IMR-90 (cell line): Measurements from ENCODE around the gene BRWD1. TPM values are rescaled to one million over a fixed set of nuclear protein-coding genes. Genes with fewer than 3 reads are reported as not detected.
A peak's percentile ranks its signal among the peaks of the same experiment; 100 is the strongest.

Experiments
- ATAC-seq: fragments of 200-7000 bp; cut with Tn5 transposase; 2 replicates; pipeline ENCODE4 v1.9.1; 2020; ENCODE audit warnings: low read depth, mild to moderate bottlenecking, moderate library complexity
- BruUV-seq: library from RNA; stranded (reverse); fragments of 400-500 nt; replicated peaks from 2 replicates; lab custom pipeline; 2021; lab: Mats Ljungman, UMichigan
- CTCF ChIA-PET: fragments of 300-600 bp; formaldehyde crosslinking; extraction: SDS; loops from one replicate; lab custom pipeline; 2021; ENCODE audit warnings: antibody characterized with exemption; lab: Yijun Ruan, JAX
- POLR2A ChIA-PET: fragments of 300-600 bp; sonication (Branson Sonifier 250); formaldehyde crosslinking; loops from one replicate; lab custom pipeline; 2022; ENCODE audit warnings: antibody characterized with exemption; ENCODE audit not compliant: unreplicated experiment; lab: Charles Lee
- DNase-seq: peaks from one replicate; pipeline ENCODE4 v3.0.0; 2013
- H2AFZ ChIP-seq: replicated peaks from 2 replicates; pipeline ENCODE3; 2013; ENCODE audit warnings: low read length, mild to moderate bottlenecking; ENCODE audit not compliant: poor library complexity
- H2AK5ac ChIP-seq: 2 replicates; pipeline ENCODE4 v1.6.1; 2013; ENCODE audit warnings: low read depth, low read length, inconsistent platforms
- H2AK9ac ChIP-seq: replicated peaks from 2 replicates; pipeline ENCODE3; 2013; ENCODE audit warnings: mild to moderate bottlenecking, low read depth, low read length, moderate library complexity; ENCODE audit not compliant: poor library complexity
- H2BK120ac ChIP-seq: 2 replicates; pipeline ENCODE4 v1.6.1; 2013; ENCODE audit warnings: low read depth, low read length, inconsistent platforms
- H2BK15ac ChIP-seq: 3 replicates; pipeline ENCODE4 v1.6.1; 2013; ENCODE audit warnings: low read depth, low read length, inconsistent platforms
- H2BK20ac ChIP-seq: 2 replicates; pipeline ENCODE4 v1.6.1; 2013; ENCODE audit warnings: low read depth, mild to moderate bottlenecking, inconsistent platforms, low read length, moderate library complexity
- H2BK5ac ChIP-seq: 2 replicates; pipeline ENCODE4 v1.6.1; 2013; ENCODE audit warnings: mild to moderate bottlenecking, low read depth, low read length, inconsistent platforms; ENCODE audit not compliant: poor library complexity, severe bottlenecking
- H3K14ac ChIP-seq: replicated peaks from 2 replicates; pipeline ENCODE4 v1.6.1; 2013; ENCODE audit warnings: low read depth, low read length, inconsistent platforms
- H3K18ac ChIP-seq: 2 replicates; pipeline ENCODE4 v1.6.1; 2013; ENCODE audit warnings: low read depth, low read length, control low read depth
- H3K23ac ChIP-seq: 2 replicates; pipeline ENCODE4 v1.6.1; 2013; ENCODE audit warnings: low read depth, low read length, inconsistent platforms
- H3K27ac ChIP-seq: 2 replicates; pipeline ENCODE4 v1.5.1; 2013; ENCODE audit warnings: mild to moderate bottlenecking, control low read depth, low read length; ENCODE audit not compliant: insufficient read depth
- H3K27me3 ChIP-seq: 2 replicates; pipeline ENCODE4 v1.6.1; 2013; ENCODE audit warnings: low read length; ENCODE audit not compliant: control insufficient read depth, insufficient read depth
- H3K36me3 ChIP-seq: 2 replicates; pipeline ENCODE4 v1.6.1; 2013; ENCODE audit warnings: low read length, mixed read lengths; ENCODE audit not compliant: control insufficient read depth, insufficient read depth
- H3K4ac ChIP-seq: 2 replicates; pipeline ENCODE4 v1.6.1; 2013; ENCODE audit warnings: low read depth, low read length, inconsistent platforms
- H3K4me1 ChIP-seq: 2 replicates; pipeline ENCODE4 v1.6.1; 2013; ENCODE audit warnings: low read length, mixed read lengths; ENCODE audit not compliant: control insufficient read depth, insufficient read depth
- H3K4me2 ChIP-seq: 2 replicates; pipeline ENCODE4 v1.6.1; 2013; ENCODE audit warnings: low read depth, mild to moderate bottlenecking, control low read depth, low read length, moderate library complexity
- H3K4me3 ChIP-seq: 2 replicates; pipeline ENCODE4 v1.5.1; 2013; ENCODE audit warnings: low read depth, mild to moderate bottlenecking, control low read depth, low read length, moderate library complexity; ENCODE audit not compliant: insufficient read depth
- H3K56ac ChIP-seq: 2 replicates; pipeline ENCODE4 v1.6.1; 2013; ENCODE audit warnings: low read length, inconsistent platforms; ENCODE audit not compliant: insufficient read depth; ENCODE audit errors: extremely low read depth
- H3K79me1 ChIP-seq, 2 experiments: 2 replicates each; pipeline ENCODE4 v1.6.1; 2013; ENCODE audit warnings: low read length in 2 of 2, inconsistent platforms in 1 of 2, low read depth in 1 of 2
- H3K9ac ChIP-seq: 2 replicates; pipeline ENCODE4 v1.6.1; 2013; ENCODE audit warnings: low read depth, low read length, control low read depth
- H3K9me1 ChIP-seq: 2 replicates; pipeline ENCODE4 v1.6.1; 2013; ENCODE audit warnings: low read length, inconsistent platforms; ENCODE audit not compliant: insufficient read depth
- H3K9me3 ChIP-seq: 2 replicates; pipeline ENCODE4 v1.6.1; 2013; ENCODE audit warnings: low read length; ENCODE audit not compliant: control insufficient read depth, insufficient read depth
- H4K20me1 ChIP-seq: 2 replicates; pipeline ENCODE4 v1.6.1; 2013; ENCODE audit warnings: low read length, inconsistent platforms; ENCODE audit not compliant: insufficient read depth
- H4K5ac ChIP-seq: 2 replicates; pipeline ENCODE4 v1.6.1; 2013; ENCODE audit warnings: mild to moderate bottlenecking, low read depth, low read length, control low read depth
- H4K8ac ChIP-seq, 2 experiments: 2 replicates each; pipeline ENCODE4 v1.6.1; 2013; ENCODE audit warnings: low read depth in 2 of 2, low read length in 2 of 2, control low read depth in 1 of 2, inconsistent platforms in 1 of 2
- H4K91ac ChIP-seq: 2 replicates; pipeline ENCODE4 v1.6.1; 2013; ENCODE audit warnings: low read depth, low read length, inconsistent platforms; ENCODE audit not compliant: insufficient read depth
- BHLHE40 ChIP-seq: fragments of 150-350 bp; IDR thresholded peaks from 2 replicates; pipeline ENCODE4 v1.6.1; 2016; ENCODE audit warnings: mild to moderate bottlenecking, low read depth, low read length
- CHD1 ChIP-seq: IDR thresholded peaks from 2 replicates; pipeline ENCODE4 v1.6.1; 2012; ENCODE audit warnings: low read depth, low read length, improper control_type of control experiment
- CTCF ChIP-seq: conservative IDR thresholded peaks from 2 replicates; pipeline ENCODE4 v1.5.1; 2012; ENCODE audit warnings: mild to moderate bottlenecking, low read depth, low read length, improper control_type of control experiment
- ELK1 ChIP-seq: fragments of 150-350 bp; IDR thresholded peaks from 2 replicates; pipeline ENCODE4 v1.6.1; 2016; ENCODE audit warnings: low read depth, mild to moderate bottlenecking, low read length, moderate library complexity, borderline replicate concordance
- FOS ChIP-seq: fragments of 150-350 bp; IDR thresholded peaks from 2 replicates; pipeline ENCODE4 v1.6.1; 2016; ENCODE audit warnings: low read depth, low read length
- MAFK ChIP-seq: IDR thresholded peaks from 2 replicates; pipeline ENCODE4 v1.6.1; 2012; ENCODE audit warnings: low read depth, low read length, improper control_type of control experiment
- MAZ ChIP-seq: IDR thresholded peaks from 2 replicates; pipeline ENCODE4 v1.6.1; 2012; ENCODE audit warnings: low read depth, mild to moderate bottlenecking, low read length, improper control_type of control experiment, moderate library complexity, borderline replicate concordance
- POLR2A ChIP-seq: IDR thresholded peaks from 2 replicates; pipeline ENCODE4 v1.6.1; 2012; ENCODE audit warnings: mild to moderate bottlenecking, low read depth, low read length
- RAD21 ChIP-seq: IDR thresholded peaks from 2 replicates; pipeline ENCODE4 v1.6.1; 2012; ENCODE audit warnings: low read length, improper control_type of control experiment
- RFX5 ChIP-seq: IDR thresholded peaks from 2 replicates; pipeline ENCODE4 v1.8.0; 2012; ENCODE audit warnings: low read depth, mild to moderate bottlenecking, low read length, moderate library complexity
- SMC3 ChIP-seq: fragments of 150-350 bp; IDR thresholded peaks from 2 replicates; pipeline ENCODE4 v1.6.1; 2016; ENCODE audit warnings: low read depth, mild to moderate bottlenecking, antibody characterized with exemption, low read length, moderate library complexity
- dilution Hi-C: fragments of 300-500 bp; cut with HindIII; formaldehyde crosslinking; loops from one replicate; pipeline ENCODE4 v1.14.3; 2018; ENCODE audit warnings: low sequenced_read_pairs; ENCODE audit not compliant: unreplicated experiment
- in situ Hi-C: fragments of 300-500 bp; cut with MboI; formaldehyde crosslinking; loops from 3 replicates; pipeline ENCODE4 v1.14.3; 2019; ENCODE audit warnings: low sequenced_read_pairs, inconsistent platforms, mixed read lengths
- intact Hi-C: fragments of 100-400 bp; cut with micrococcal nuclease; formaldehyde crosslinking; loops from 2 replicates; pipeline ENCODE4 v1.10.0; 2022
- polyA plus RNA-seq, 3 experiments: library from polyadenylated mRNA; depleted of rRNA; stranded (reverse); fragments of >200 nt; gene quantifications; 2 replicates each; pipeline ENCODE4 v1.2.3, GENCODE V29; 2012; ENCODE audit warnings: low replicate concordance in 1 of 3
- total RNA-seq: library from RNA; depleted of rRNA; stranded (reverse); fragments of >200 nt; gene quantifications from 2 replicates; pipeline ENCODE4 v1.2.3, GENCODE V29; 2012

Gene BRWD1
- total and polyA plus RNA-seq, 2 of the 4 experiments (the other 2 are of a cell fraction): 6.7 to 28.7 TPM

- intact Hi-C loops (loop anchor here (10.0 kb wide), 1 partner anchor 65 kb away; no protein-coding TSS in a partner anchor), dilution Hi-C loops (no loop called here), in situ Hi-C loops (no loop called here)
- Histone ChIP-seq H3K18ac (no peak overlapping the region), H3K79me1 (peaks cover 0 to 3% of the 10 kb centered on the region in 2 experiments; a peak in 1 of 4 replicates), H2BK5ac (peak overlapping the region; percentile 32), H2BK15ac (no peak overlapping the region), H3K4me1 (peaks cover 4% of the 10 kb centered on the region; the same call in 1 of the 2 replicates), H2AK5ac (no peak overlapping the region), H4K20me1 (peaks cover 7% of the 10 kb centered on the region; the same call in 1 of the 2 replicates), H4K91ac (no peak overlapping the region), H3K4me2 (peak overlapping the region; percentile 7; the same call in 1 of the 2 replicates), H2AFZ (no peak overlapping the region), H3K14ac (peak overlapping the region; percentile 88), H4K8ac (0 out of 4 replicates have a peak overlapping the region, but pooled peaks of 1 of the 2 experiments have one; percentile 35), H2AK9ac (no peak overlapping the region), H3K36me3 (peaks cover 1% of the 10 kb centered on the region; the same call in 1 of the 2 replicates), H3K23ac (peak overlapping the region; percentile 83), H3K56ac (no peak overlapping the region), H3K9me3 (no peaks in the 10 kb centered on the region), H3K9ac (no peak overlapping the region), H3K27ac (no peak overlapping the region), H2BK20ac (no peak overlapping the region), H3K4me3 (no peak overlapping the region), H3K9me1 (peaks cover 4% of the 10 kb centered on the region), H4K5ac (no peak overlapping the region), H3K4ac (no peak overlapping the region; the same call in 1 of the 2 replicates), H2BK120ac (no peak overlapping the region), H3K27me3 (no peaks in the 10 kb centered on the region)
- ChIA-PET CTCF (interaction anchor here (0.6 to 1.2 kb wide), 2 partner anchors 12 to 403 kb away, joined by 3 read pairs; no protein-coding TSS in a partner anchor), POLR2A (interaction anchor here (0.6 kb wide), 1 partner anchor 767 kb away, joined by 3 read pairs; no protein-coding TSS in a partner anchor)
- peak; percentile 64 for DNase-seq
- TF ChIP-seq CTCF: no peak
- TF ChIP-seq MAFK: no peak
- no peak for TF ChIP-seq BHLHE40
- no peak for TF ChIP-seq RAD21
- no peak for TF ChIP-seq SMC3
- no peak for TF ChIP-seq FOS
- no peak for TF ChIP-seq POLR2A
- TF ChIP-seq MAZ: no peak
- TF ChIP-seq ELK1: no peak
- TF ChIP-seq RFX5: no peak
- TF ChIP-seq CHD1: no peak
- no TSS peak for BruUV-seq
- peak; percentile 79 for ATAC-seq
Measured at GRCh38 chr21:39189857-39190604, 123.4 kb downstream of the BRWD1 start.
